Suppressor macrophage treated with lipopolysaccharide for 1 hour (primary cell): Measurements from ENCODE around the gene FARP1.
"Not testable (repeated sequence)": the region's sequence is repeated elsewhere in the genome, so short reads cannot be mapped to it uniquely, and the experiment has no call there.

Experiments
- DNase-seq, 3 donors: peaks; one replicate each; pipeline ENCODE4 v3.0.0-alpha.2; 2020 to 2022

The FARP1 gene

DNA sequence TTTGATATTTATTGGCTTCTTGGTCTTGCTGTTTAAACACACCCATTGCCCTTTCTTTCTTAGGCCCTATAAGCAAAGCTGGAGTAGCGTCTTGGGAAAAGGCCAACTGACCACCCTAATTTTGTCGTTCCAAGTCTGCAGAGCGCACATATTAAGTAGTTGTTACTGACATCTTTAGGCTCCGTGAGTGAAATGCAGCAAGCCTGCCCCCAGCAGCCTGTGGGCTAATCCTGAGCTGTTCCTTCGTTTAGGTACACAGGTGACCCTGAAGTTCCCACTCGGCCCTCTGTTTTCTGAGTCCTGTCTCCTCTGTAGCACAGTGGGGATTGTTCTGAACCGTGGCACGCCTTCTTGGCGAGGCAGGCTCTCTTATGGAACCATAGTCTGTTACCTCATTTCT lies 263.5 kb downstream of the FARP1 start:
- DNase-seq = no peak

DNA sequence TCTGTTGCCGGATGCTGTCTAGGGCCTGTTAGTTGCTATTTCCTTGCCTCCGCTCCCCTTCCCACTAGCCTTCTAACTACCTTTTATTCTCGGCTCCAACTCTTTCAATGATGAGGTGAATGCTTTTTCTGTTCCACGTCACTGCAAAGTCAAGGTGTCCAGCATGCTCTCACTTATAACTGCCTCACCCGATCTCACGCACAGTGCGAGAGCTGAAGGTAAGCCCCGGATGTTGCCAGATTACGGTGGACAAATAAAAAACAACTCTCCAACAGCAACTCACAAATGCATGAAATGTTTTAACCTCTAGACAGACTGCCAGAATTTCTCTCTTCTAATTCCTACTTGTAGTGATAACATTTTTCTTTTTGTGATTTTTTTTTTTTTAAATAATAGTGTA lies 264.1 kb downstream of the FARP1 start:
- no peak for DNase-seq

DNA sequence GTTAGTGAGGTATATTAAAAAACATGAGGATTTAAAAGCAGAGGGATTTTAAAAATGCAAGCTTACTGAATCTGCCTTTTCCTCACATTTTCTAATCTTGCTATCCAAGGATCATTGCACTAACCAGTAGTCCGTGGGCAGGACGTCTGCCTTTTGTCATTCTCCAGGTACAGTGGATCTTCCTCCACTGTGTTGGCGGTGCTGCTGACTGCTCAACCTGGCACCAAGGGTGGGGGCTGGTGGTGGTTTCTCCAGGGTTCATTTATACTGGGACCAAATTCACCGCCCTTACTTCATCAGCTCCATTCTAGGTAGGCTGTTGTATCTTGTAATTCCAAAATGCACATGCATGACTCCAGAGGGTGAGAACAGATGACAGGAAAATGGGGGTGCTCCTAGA lies 264.7 kb downstream of the FARP1 start:
- DNase-seq = no peak

DNA sequence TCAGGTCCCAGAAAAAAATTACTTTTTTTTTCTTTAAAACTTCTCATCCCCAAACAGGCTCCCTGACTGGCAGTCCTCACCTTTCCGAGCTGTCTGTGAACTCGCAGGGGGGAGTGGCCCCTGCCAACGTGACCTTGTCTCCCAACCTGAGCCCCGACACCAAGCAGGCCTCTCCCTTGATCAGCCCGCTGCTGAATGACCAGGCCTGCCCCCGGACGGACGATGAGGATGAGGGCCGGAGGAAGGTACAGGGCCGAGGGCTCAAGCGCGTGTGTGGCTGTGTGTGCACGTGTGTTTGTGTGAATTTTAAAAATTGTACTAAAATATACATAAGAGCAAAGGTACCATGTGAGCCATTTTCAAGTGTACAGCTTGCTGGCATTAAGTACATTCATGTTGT lies 266.4 kb downstream of the FARP1 start:
- no peak for DNase-seq

DNA sequence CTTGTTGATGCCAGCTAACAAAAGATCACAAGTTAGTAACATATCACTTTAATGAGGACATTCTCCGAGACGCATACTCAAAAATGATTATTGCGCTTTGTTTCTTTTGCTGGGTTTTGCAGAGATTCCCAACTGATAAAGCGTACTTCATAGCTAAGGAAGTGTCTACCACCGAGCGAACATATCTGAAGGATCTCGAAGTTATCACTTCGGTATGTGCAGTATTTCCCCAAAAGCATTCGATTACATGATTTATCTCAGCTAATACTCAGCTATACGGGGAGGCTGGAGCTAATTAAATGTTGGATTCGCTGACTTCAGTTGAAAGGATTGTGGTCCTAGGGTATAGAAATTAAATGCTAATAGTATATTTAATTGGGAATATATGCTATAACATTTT lies 267.7 kb downstream of the FARP1 start:
- no peak for DNase-seq

DNA sequence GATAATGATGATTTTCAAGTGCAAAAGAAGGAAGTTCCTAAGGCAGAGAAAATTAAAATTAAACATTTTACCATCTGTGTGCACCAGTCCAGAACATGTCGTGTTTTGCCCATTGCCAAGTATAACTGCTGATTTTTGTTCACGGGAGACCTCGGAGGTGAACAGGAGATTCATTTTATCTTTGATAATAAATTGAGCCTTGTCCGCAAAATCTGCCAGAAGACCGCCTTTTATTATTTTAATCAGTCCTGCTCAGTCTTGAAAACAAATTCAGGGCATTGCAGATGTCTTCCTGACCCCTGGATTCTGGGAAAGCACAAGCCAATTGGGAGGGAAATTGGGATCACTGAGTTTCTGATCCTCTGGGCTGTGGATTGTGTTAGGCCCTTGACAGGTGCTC lies 268.1 kb downstream of the FARP1 start:
- DNase-seq = no peak

DNA sequence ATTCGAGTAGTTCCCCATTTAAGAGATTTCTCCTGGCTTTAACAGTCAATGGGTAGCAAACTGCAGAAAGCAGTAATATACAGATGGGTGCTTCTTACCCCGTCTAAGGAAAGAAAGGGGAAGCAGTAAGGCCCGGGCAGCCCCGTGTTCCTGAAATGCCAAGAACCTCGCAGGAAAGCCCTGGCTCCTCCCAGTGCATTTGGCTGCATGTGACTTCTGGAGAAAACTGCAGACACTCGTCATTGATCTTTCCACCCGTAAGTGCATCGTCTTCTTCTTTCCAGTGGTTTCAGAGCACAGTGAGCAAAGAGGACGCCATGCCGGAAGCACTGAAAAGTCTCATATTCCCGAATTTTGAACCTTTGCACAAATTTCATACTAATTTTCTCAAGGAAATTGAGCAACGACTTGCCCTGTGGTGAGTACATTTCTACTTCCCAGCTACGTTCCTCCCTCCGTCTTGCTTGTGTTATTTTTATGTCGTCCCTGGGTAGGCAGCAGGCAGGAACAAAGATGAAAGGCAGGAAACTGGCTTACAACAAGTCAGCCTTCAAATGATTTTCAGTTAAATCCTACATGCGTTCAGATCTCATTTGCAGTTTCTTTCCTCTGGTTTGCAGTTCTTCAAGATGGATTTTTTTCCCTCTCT lies 268.8 kb downstream of the FARP1 start:
- peak; percentile 82 to 90 (median 89) for DNase-seq

DNA sequence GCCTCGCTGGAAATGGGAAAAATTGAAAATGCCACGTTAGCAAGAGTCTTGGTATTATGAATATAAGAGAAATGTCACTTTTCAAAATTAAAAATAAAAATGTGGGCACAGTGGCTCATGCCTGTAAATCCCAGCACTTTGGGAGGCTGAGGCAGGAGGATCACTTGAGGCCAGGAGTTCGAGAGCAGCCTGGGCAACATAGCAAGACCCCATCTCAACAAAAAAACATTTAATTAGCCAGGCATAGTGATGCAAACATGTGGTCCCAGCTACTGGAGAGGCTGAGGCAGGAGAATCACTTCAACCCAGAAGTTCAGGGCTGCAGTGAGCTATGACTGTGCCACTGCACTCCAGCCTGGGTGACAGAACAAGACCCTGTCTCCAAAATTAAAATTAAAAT lies 270.4 kb downstream of the FARP1 start:
- not testable (repeated sequence) for DNase-seq

DNA sequence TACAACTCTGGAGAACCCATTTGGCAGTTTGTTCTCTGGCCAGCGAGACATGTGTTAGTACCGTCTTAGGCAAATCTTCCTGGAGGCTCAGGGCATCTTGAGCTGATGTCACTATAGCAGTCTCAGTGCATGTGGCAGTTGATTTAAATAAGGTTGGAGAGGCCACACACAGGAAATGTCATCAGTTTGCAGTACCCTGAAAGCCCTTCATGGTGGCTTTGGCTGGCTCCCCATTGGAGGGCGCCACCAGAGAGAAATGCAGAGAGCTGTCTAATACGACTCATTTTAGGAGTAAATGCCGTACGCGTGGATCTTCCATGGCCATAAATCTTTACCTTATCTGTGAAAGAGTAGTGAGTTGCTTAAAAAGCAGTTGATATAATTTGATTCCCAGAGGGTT lies 270.9 kb downstream of the FARP1 start:
- DNase-seq = no peak

DNA sequence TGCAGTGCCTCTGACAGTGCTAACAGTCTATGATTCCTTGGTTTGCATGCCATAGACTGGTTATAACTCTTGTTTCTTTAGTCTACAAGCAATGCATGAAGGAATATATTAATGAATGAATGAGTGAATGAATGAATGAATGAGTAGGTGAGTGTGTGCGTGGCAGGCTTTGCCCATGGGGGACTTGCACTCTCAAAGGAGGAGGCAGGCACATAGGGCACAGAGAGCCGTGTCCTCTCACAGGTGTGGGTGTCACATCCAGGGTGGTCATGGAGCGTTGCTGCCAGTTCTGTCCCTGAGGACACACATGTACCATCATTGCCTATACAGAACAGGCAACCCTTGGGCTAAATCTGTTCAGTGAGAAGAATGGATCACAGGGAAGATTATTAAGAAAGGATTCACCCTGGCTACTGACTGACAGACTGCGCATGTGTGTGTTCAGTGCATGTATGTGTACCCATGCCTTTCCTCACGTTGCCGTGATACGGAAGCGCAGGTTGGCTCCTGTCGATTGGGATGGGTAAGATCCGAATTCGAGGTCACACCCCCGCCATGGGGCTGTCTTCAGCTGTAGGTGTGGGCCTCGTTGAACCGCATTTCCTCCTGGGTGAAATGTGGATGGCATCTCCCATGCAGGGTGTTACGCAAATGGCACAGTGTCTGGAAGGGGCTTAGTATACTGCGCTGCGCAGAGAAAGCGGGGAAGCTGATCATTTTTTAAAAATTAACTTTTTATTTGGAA lies 272.6 kb downstream of the FARP1 start:
- DNase-seq = no peak

DNA sequence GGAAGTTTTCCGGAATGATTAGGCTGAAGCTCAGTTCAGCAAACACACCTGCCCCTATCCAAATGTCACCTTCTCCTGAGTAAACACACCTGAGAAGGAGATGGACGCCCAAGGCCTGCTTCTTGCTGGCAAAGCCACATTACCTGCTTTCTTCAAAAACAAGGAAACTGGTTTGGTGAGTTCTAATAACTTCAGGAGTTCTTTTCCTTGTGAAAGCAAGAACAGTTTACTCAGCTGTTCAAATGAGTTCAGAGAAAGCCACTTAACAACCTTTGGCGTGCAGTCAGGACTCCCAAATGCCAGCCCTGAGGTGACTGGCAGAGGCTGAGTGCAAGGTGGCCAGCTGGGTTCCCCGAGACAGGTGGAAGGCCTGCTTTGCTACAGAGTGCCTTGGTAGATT lies 273.5 kb downstream of the FARP1 start:
- no peak for DNase-seq

DNA sequence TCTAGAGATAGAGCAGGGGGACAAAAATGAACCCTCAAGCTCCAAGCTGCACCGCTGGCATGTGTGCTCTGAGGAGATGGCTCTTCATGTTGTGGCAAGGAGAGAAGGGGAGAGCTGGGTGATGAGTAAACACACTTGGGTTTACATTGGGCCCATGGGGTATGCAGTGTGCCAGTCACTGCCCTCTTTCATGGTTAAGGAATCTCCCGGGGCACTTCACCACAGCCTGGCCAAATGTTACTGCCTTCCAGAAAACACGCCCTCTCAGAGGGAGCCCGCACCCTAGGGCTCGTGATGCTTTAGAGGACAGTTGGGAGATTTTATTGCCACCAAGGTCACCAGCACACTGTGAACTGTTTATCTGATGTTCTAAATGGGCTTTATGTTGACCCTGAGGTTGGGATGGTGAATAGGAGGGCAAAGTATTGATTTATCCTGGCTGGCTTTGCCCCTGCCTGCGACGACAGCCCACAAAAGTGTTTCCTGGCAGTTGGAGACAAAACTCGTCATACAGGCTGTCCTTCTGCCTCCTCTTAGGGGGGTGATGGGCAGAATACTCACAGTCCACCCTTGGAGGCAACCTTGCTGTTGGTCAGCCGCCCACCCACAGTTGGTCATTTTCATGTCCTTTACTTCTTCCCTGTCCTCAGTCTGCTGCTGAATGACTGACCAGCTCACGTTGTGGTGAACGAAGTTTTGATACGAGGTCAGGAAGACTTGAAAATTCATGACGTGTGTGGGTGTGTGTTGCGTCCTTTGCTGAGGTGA lies 277.1 kb downstream of the FARP1 start:
- no peak for DNase-seq

DNA sequence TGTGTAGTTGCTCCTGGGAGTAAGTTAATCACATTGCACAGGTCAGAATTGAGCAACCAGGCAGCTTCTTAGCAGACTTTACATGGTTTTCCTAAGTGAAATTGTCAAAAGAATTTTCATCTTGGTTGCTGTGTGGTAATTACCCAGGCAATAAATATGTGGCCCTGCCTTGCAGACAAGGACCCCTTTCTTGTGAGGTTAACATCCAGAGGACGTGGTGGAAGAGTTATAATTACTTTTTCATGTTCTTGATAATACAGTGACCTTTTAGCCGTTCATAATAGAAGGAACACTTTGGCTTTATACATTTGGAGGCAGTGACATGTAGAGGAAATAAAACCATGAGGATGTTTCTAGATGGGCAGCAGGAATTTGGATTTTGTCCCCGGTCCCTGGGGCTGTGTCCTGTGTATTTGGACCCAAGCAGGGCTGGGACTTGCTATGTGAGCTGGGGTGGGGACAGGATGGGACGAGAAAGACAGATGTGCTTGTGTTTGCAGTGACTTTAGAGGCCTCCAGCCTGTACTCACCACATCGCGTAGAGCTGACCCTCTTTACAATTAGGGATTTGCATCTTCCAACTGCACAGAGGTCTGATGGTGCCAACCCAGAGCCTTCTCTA lies 277.8 kb downstream of the FARP1 start:
- no peak for DNase-seq

DNA sequence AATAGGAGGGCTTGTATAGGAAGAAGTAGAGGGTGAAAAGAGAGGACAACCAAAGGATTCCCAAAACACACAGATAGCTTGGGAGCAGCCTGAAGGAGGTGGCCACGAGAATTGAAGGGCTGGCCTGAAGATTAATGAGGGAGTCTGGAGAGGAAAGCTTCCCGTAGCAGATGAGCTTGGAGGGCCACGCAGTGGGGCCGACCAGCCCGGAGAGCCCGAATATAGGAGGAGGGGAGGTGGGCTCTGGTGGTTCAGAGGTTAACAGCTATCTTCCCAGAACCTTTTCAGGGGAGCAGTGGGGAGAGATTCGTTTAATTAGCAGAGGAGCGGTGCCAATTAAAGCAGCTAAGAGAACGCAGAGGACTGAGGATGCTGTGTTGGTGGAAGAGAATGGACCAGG lies 279.2 kb downstream of the FARP1 start:
- DNase-seq = no peak

DNA sequence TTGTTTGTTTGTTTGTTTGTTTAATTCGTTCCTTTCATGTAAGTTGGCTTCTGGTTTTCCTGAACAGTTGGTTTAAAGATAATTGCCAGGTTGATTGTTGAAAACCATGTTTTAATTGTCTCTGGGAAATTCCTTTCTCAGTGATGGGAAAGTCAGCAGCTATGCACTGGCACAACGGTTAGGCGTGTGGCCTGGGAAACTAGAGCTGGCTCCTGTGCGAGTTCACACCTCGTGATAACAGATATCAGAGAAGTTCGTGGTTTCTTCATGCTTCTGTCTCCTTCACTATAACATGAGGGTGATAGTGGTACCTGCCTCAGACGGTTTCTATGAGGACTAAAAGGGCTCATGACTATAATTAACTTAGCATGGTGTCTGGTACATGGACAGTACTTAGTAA lies 280.5 kb downstream of the FARP1 start:
- no peak for DNase-seq

DNA sequence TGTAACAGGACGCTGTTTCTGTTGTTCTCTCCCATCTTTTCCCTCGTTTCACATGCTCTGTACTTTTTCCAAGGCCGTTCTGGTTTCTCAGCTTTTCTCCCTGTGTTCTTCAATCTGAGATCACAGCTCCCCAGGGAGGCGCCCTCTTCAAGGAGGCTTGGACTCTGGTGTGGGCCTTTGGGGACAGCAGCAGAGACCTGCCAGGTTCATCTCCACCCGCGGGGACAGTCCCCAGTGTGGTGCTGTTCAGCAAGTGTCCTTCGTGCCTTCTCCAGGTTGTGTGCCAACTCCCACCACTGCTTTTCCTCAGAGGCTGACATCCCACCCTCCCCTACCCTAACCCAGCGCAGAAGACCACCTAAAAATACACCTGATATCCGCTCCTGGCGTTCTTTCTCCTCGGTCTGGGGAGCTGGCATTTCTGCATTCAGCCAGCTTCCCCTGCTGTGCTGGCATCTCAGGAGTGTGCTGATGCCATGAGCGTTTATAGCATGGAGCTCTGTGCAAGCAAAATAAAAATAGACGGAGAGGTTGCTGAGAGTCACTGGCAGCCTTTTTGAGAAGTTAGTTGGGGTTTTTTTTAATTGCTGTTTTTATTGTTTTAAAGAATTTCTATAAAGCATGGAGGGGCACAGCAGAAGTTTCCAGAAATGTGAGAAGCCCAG lies 284.6 kb downstream of the FARP1 start:
- no peak for DNase-seq

DNA sequence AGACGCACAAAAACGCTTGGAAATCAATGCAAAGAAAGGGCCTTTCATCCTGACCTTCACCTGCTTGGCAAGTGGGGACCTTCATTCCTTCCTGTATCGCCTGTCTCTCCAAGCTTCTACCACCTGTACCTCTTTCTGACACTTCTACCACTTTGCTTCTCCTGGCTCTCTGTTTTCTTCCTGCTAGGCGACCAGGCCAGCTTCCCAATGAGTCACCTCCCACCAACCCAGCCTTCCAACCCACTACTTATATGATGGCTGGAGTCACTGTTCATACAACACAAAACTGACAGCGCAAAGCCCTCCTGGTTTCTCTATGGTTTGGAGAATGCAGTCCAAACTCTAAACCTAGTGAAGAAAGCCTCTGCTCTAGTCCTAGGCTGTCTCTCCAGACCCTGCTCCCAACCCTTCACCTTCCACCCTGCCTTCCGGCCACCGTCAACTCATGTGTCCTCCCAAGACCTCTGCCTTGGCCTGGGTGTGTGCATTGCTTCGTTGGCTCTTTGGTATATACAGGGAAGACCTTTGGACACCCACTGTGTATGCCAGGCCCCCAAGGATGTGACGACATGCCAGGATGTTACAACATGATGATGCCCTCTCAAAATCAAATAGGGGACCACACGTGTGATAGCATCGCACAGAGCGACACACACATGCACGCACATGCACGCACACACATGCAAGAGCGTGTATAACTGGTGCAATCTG lies 285.5 kb downstream of the FARP1 start:
- DNase-seq = no peak

DNA sequence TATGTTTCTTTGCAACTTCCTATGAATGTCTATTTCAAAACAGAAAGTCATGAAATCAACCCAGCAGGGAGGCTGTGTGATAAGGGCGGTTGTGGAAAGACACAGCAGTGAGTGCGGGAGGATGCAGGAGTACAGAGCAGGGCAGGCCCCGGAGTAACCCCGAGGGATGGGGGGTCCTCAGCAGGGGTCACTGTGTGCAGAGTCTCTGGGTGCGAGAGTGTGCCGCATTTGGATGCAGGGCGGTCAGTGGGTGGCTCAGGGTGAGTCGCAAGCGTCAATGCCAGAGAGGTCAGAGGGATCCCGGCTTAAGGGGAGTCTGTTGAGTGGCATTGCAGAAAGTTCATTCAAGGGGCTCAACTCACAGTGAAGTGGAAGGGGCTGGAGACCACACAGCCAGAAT lies 286.2 kb downstream of the FARP1 start:
- DNase-seq = no peak

DNA sequence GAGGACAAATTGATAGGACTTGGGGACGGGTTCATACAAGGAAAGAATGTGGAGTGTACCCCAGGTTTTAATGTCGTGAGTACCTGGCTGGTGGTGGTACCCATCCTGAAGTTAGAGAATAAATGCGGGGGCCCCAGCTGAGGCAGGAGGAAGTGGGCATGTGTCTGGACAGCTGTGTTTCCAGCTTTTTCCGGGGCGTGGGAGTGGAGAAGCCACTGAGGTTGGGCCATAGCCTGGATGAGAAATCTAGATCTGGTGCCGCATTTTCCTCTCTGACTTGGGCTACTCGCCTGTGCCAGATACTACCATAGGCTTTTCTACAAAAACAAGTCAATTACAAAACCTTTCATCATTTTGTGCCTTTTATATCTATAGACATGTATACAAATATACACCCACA lies 286.6 kb downstream of the FARP1 start:
- DNase-seq = no peak

DNA sequence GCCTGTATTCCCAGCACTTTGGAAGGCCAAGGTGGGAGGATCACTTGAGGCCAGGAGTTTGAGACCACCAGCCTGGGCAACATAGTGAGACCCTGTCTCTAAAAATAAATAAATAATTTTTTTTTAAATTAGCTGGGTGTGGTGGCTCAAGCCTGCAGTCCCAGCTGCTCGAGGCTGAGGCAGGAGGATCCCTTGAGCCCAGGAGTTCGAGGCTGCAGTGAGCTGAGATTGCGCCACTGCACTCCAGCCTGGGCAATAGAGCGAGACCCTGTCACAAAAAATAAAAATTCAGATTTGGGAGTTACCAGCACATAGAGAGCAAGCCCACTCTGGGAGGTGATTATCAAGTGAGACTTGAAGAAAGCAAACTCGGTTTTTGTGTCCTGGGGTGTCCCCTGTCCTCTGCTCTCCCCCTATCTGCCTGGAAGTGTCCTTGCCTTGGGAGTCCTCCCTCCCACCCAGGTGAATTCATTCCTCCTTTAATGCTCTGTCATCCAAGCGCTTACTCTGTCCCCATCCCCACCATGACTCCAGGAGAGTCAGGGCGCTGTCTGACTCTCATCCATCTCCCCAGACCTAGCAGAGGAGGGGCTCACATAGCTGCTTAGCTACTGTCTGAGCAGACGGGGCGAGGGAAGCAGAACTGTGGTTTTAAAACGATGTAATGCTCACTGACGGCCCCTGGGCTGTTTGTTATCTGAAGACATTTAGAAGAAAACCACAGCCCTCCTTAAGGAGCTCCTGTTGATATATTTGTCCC lies 287.3 kb downstream of the FARP1 start:
- no peak for DNase-seq

DNA sequence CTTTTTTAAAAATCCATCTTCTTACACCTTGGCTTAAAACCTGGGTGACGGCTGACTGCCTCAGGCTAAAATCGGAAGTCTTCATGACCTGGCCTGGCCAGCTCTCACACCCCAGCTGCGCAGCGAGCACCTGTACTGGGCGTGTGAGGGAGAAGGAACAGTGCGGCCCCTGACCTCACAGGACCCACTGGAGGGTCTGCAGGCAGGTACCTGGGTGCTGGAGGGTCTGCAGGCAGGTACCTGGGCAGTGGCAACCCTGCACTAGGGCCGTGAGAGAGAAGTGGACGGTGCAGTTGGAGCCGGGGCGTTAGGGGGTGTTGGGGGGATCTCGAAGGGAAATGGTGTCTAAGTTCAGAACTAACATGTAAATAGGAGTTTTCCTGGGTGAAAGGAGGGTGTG lies 289.7 kb downstream of the FARP1 start:
- no peak for DNase-seq

DNA sequence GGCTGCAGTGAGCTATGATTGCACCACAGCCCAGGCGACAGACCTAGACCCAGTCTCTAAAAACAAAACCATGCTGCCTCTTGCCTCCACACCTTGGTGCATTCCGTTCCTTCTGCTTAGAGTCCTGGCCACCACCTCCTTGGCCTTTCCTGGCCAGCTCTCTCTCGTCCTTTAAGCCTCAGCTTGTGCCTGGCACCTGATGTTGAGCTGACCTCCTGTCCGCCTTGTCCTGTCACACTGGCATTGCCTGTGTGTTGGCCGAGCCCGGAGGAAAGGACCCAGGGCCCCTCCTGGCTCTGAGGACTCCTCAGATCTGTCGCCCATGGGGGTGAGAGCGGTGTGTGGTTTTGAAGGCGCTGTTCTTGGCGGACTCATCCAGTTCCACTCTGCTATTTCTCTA lies 290.8 kb downstream of the FARP1 start:
- DNase-seq = no peak
